ENCODE measurements around the gene SLC1A5. TPM values are rescaled to one million over a fixed set of nuclear protein-coding genes. Genes with fewer than 3 reads are reported as not detected.

The SLC1A5 gene
- total and polyA plus RNA-seq, 12 donors: 3.2 to 30.5 (median 6.2) TPM

GRCh38 chr19:46755853-46756543 lies 32.4 kb downstream of the SLC1A5 start:
- WGBS, 2 donors: 86 to 91% methylated on average over 84 to 86 of the region's 86 CpGs
- H3K4me3 ChIP-seq: no peak overlapping the region
- peak in 1 of 8 donors; percentile 31 for ATAC-seq

GRCh38 chr19:46755077-46755852 lies 33.1 kb downstream of the SLC1A5 start:
- H3K9me3 ChIP-seq: no peaks in the 10 kb centered on the region
- 82 to 84% methylated on average over 38 to 39 of the region's 39 CpGs for WGBS, 2 donors
- peak in 4 of 8 donors; percentile 4 to 46 (median 26) for ATAC-seq
- intact Hi-C loops (cut with DNase I): loop anchor here (5.0 to 10.0 kb wide), 3 partner anchors 87 to 240 kb away; no protein-coding TSS in a partner anchor
- no peak overlapping the region for H3K4me3 ChIP-seq
- no peak for TF ChIP-seq CTCF (IDR thresholded peaks at IDR 0.05)
- peaks cover 0 to 38% (median 4%) of the 10 kb centered on the region in 9 donors for H3K4me1 ChIP-seq
- peak overlapping the region in 1 of 10 donors; percentile 76 for H3K27ac ChIP-seq
- no peaks in the 10 kb centered on the region for H3K27me3 ChIP-seq
- peak in 1 of 2 donors; percentile 26 for DNase-seq
- H3K36me3 ChIP-seq: peaks cover 0 to 49% (median 4%) of the 10 kb centered on the region in 9 donors

More at GRCh38 chr19:46755853-46756543, 32.4 kb downstream of the SLC1A5 start:
- H3K36me3 ChIP-seq: peaks cover 0 to 42% (median 0%) of the 10 kb centered on the region in 9 donors
- intact Hi-C loops (cut with DNase I): loop anchor here (2.0 to 10.0 kb wide), 4 partner anchors 85 to 239 kb away; no protein-coding TSS in a partner anchor
- no peaks in the 10 kb centered on the region for H3K9me3 ChIP-seq
- no peak for TF ChIP-seq CTCF (IDR thresholded peaks at IDR 0.05)
- no peak for DNase-seq
- H3K27me3 ChIP-seq: no peaks in the 10 kb centered on the region
- H3K4me1 ChIP-seq: peaks cover 0 to 38% (median 4%) of the 10 kb centered on the region in 9 donors
- H3K27ac ChIP-seq: no peak overlapping the region

GRCh38 chr19:46753420-46754155 lies 34.8 kb downstream of the SLC1A5 start:
- Histone ChIP-seq H3K27ac (no peak overlapping the region), H3K4me3 (no peak overlapping the region), H3K9me3 (no peaks in the 10 kb centered on the region), H3K4me1 (peaks cover 0 to 29% (median 4%) of the 10 kb centered on the region in 9 donors), H3K36me3 (peaks cover 0 to 63% (median 7%) of the 10 kb centered on the region in 9 donors), H3K27me3 (no peaks in the 10 kb centered on the region)
- intact Hi-C loops (cut with DNase I): loop anchor here in 6 of 10 donors (10.0 kb wide), 1 partner anchor 241 kb away; no protein-coding TSS in a partner anchor
- peak in 7 of 9 donors; percentile 43 to 65 (median 53) for TF ChIP-seq CTCF (IDR thresholded peaks at IDR 0.05)
- peak in 1 of 2 donors; percentile 52 for DNase-seq
- WGBS, 2 donors: 25 to 40% methylated on average over 4 of the region's 4 CpGs
- peak in 2 of 8 donors; percentile 16 to 20 for ATAC-seq

All from heart right ventricle (tissue), 16 donors.